ENCODE results near the gene DRICH1.
"Not testable (repeated sequence)": the region's sequence is repeated elsewhere in the genome, so short reads cannot be mapped to it uniquely, and the experiment has no call there.

Gene DRICH1

DNA sequence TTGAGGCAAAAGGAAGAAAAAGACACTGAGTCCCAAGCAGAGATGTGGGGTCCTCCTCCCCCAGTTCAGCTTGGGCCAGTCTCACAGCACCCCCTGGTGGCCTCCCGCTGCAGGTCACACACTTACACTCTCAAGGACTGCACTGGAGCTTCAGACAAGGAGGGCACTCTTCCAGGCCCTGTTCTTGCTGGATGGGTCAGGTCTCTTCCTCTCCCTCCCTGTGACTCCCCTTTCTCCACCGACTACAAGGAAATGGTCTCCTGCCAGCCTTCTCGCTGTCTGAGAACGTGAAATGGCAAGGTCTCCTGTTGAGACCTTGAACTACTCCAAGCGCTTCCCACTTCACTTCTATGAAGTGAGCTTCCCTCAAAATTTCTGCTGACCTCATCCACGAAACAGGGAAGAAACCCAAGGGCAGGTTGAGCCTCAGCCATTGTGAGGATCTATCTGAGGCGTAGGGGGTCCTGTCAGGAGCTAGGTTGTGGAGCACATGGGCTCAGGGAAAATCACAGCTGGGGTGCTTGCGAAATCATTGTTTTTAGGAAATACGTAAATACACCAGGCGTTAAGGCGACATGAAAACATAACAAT, 40.8 kb downstream of the DRICH1 start:
- peaks cover 2% of the 10 kb centered on the region for H3K27me3 Mint-ChIP-seq
- H3K27ac Mint-ChIP-seq, result no peak overlapping the region
- H3K9me3 Mint-ChIP-seq, result no peaks in the 10 kb centered on the region
- H3K4me3 Mint-ChIP-seq, result no peak overlapping the region
- peak; percentile 65 for ATAC-seq
- H3K4me1 Mint-ChIP-seq, result no peaks in the 10 kb centered on the region
- no peaks in the 10 kb centered on the region for H3K36me3 Mint-ChIP-seq (ENCODE audit: low read depth)
- DNase-seq, result peak; percentile 72

- no peak for ATAC-seq
- Mint-ChIP-seq H3K9me3 (no peaks in the 10 kb centered on the region), H3K27ac (no peak overlapping the region), H3K27me3 (peaks cover 14% of the 10 kb centered on the region), H3K36me3 (ENCODE audit: low read depth) (no peaks in the 10 kb centered on the region), H3K4me3 (no peak overlapping the region), H3K4me1 (peaks cover 1% of the 10 kb centered on the region)
- DNase-seq, result no peak
Measured at GRCh38 chr22:23583836-23584235, 48.3 kb downstream of the DRICH1 start.

DNA sequence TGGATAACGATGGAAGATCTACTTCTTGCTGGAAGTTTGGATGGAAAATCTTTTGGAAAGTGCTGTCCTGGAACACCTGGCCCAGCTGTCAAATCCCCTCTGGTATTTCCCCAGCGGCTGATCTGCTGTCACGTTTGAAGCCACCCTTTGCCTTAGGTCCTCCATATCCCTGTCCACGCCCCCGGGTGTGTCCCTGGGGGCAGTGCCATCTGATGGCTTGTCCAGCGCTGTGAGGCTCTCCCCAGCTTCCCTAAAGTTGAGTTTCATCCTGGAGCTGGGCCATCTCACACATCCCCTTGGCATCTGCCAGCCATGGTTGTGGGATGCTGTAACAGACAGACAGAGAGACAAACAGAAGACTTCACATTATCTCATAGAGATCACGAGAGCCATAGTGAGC, 49.0 kb downstream of the DRICH1 start:
- no peak for DNase-seq
- no peak for ATAC-seq
- no peaks in the 10 kb centered on the region for H3K9me3 Mint-ChIP-seq
- H3K27me3 Mint-ChIP-seq, result peaks cover 16% of the 10 kb centered on the region
- H3K36me3 Mint-ChIP-seq (ENCODE audit: low read depth), result no peaks in the 10 kb centered on the region
- no peak overlapping the region for H3K27ac Mint-ChIP-seq
- H3K4me1 Mint-ChIP-seq, result peaks cover 1% of the 10 kb centered on the region
- H3K4me3 Mint-ChIP-seq, result no peak overlapping the region

DNA sequence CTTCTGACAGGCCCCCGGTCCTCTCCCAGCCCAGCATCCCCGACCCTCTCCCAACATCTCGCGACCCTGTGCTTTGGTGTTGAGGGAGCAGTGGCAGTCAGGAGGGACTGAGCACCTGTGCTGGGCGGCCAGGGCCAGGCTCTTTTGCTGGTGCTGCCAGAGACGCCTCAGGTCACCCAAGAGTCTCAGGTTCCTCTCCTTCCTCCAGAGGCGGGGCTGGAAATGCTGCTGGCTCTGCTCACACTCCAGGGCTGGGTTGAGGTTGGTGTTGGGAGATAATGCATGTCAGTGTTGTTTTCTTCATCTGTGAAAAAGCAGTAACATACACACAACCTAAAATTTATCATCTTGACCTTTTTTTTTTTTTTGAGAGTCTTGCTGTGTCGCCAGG, 50.9 kb downstream of the DRICH1 start:
- peaks cover 7% of the 10 kb centered on the region for H3K4me1 Mint-ChIP-seq
- no peak overlapping the region for H3K4me3 Mint-ChIP-seq
- no peak overlapping the region for H3K27ac Mint-ChIP-seq
- H3K9me3 Mint-ChIP-seq, result no peaks in the 10 kb centered on the region
- no peak for DNase-seq
- H3K36me3 Mint-ChIP-seq (ENCODE audit: low read depth), result no peaks in the 10 kb centered on the region
- ATAC-seq, result no peak
- peaks cover 28% of the 10 kb centered on the region for H3K27me3 Mint-ChIP-seq

DNA sequence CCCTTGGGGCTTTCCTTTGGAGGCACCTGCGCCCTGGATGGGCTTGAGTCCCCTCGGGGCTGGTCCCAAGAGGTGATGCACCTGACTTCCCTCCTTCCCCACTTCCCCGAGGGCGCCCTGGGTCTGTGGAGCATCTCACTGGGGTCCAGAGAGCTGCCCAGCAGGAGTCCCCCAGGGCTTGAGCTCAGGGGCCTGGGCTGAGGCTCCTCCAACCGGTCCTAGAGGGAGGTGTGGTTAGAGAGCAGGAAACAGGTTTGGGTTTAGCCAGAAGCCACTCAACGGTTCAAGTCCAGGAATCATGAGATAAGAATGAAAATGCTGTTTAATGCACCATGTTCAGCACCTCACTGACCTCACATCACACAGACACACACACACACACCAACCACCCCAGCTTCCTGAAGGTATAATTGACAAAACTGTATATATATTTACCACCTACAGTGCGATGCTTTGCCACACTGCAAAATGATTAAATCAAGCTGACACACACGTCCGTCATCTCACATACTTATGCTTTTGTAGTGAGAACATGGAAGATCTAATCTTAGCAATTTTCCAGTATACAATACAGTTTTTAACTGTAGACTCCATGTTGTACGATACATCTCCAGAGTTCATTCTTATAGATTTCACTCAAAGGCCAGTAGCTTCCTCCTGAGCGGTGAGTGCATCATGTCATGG, 51.4 kb downstream of the DRICH1 start:
- Mint-ChIP-seq H3K4me1 (peaks cover 7% of the 10 kb centered on the region), H3K4me3 (no peak overlapping the region), H3K27ac (peak overlapping the region; percentile 4), H3K27me3 (peaks cover 31% of the 10 kb centered on the region), H3K36me3 (ENCODE audit: low read depth) (no peaks in the 10 kb centered on the region), H3K9me3 (no peaks in the 10 kb centered on the region)
- DNase-seq (no peak), ATAC-seq (no peak)

- DNase-seq (no peak), ATAC-seq (no peak)
- H3K9me3 Mint-ChIP-seq, result no peaks in the 10 kb centered on the region
- no peak within 1 kb of the TSS for H3K4me3 Mint-ChIP-seq
- H3K36me3 Mint-ChIP-seq (ENCODE audit: low read depth), result no peaks in the 10 kb centered on the region
- peak within 1 kb of the TSS; percentile 4 for H3K27ac Mint-ChIP-seq
- peaks cover 34% of the 10 kb centered on the region for H3K27me3 Mint-ChIP-seq
- peaks cover 7% of the 10 kb centered on the region for H3K4me1 Mint-ChIP-seq
Measured at GRCh38 chr22:23579870-23580575, 52.1 kb downstream of the DRICH1 start, which contains the start of gene IGLL1. TSS of gene IGLL1 (minus strand) at chr22:23580290. CDS start at chr22:23580190, 100 bp downstream.

- ATAC-seq (no peak), DNase-seq (no peak)
- no peaks in the 10 kb centered on the region for H3K36me3 Mint-ChIP-seq (ENCODE audit: low read depth)
- no peak overlapping the region for H3K27ac Mint-ChIP-seq
- H3K4me1 Mint-ChIP-seq, result peaks cover 7% of the 10 kb centered on the region
- no peak overlapping the region for H3K4me3 Mint-ChIP-seq
- H3K27me3 Mint-ChIP-seq, result peaks cover 31% of the 10 kb centered on the region
- no peaks in the 10 kb centered on the region for H3K9me3 Mint-ChIP-seq
Measured at GRCh38 chr22:23579280-23579679, 52.8 kb downstream of the DRICH1 start.

GRCh38 chr22:23578306-23578705, 53.8 kb downstream of the DRICH1 start:
- Mint-ChIP-seq H3K4me1 (peaks cover 6% of the 10 kb centered on the region), H3K27ac (no peak overlapping the region), H3K36me3 (ENCODE audit: low read depth) (no peaks in the 10 kb centered on the region), H3K9me3 (no peaks in the 10 kb centered on the region), H3K4me3 (no peak overlapping the region), H3K27me3 (peaks cover 30% of the 10 kb centered on the region)
- DNase-seq, result no peak
- ATAC-seq, result no peak

GRCh38 chr22:23576681-23577080, 55.4 kb downstream of the DRICH1 start:
- no peaks in the 10 kb centered on the region for H3K36me3 Mint-ChIP-seq (ENCODE audit: low read depth)
- DNase-seq, result no peak
- H3K9me3 Mint-ChIP-seq, result no peaks in the 10 kb centered on the region
- H3K4me3 Mint-ChIP-seq, result no peak overlapping the region
- H3K27ac Mint-ChIP-seq, result no peak overlapping the region
- ATAC-seq, result no peak
- peaks cover 6% of the 10 kb centered on the region for H3K4me1 Mint-ChIP-seq
- peaks cover 30% of the 10 kb centered on the region for H3K27me3 Mint-ChIP-seq

- peaks cover 25% of the 10 kb centered on the region for H3K27me3 Mint-ChIP-seq
- H3K4me1 Mint-ChIP-seq, result peaks cover 6% of the 10 kb centered on the region
- ATAC-seq (no peak), DNase-seq (no peak)
- no peaks in the 10 kb centered on the region for H3K9me3 Mint-ChIP-seq
- no peaks in the 10 kb centered on the region for H3K36me3 Mint-ChIP-seq (ENCODE audit: low read depth)
- no peak overlapping the region for H3K4me3 Mint-ChIP-seq
- H3K27ac Mint-ChIP-seq, result no peak overlapping the region
Measured at GRCh38 chr22:23575601-23576000, 56.5 kb downstream of the DRICH1 start.

GRCh38 chr22:23574877-23575276, 57.2 kb downstream of the DRICH1 start:
- Mint-ChIP-seq H3K4me3 (no peak overlapping the region), H3K4me1 (peaks cover 6% of the 10 kb centered on the region), H3K27ac (no peak overlapping the region), H3K27me3 (peaks cover 25% of the 10 kb centered on the region), H3K36me3 (ENCODE audit: low read depth) (no peaks in the 10 kb centered on the region), H3K9me3 (no peaks in the 10 kb centered on the region)
- DNase-seq, result no peak
- no peak for ATAC-seq

- Mint-ChIP-seq H3K9me3 (no peaks in the 10 kb centered on the region), H3K4me1 (peaks cover 6% of the 10 kb centered on the region), H3K27me3 (peaks cover 25% of the 10 kb centered on the region), H3K36me3 (ENCODE audit: low read depth) (no peaks in the 10 kb centered on the region), H3K27ac (no peak overlapping the region), H3K4me3 (no peak overlapping the region)
- DNase-seq (no peak), ATAC-seq (no peak)
Measured at GRCh38 chr22:23574371-23574811, 57.7 kb downstream of the DRICH1 start.

GRCh38 chr22:23573701-23574235, 58.4 kb downstream of the DRICH1 start:
- not testable (repeated sequence) for H3K4me3 Mint-ChIP-seq; H3K27ac Mint-ChIP-seq; H3K9me3 Mint-ChIP-seq; H3K36me3 Mint-ChIP-seq (ENCODE audit: low read depth); DNase-seq; H3K4me1 Mint-ChIP-seq; ATAC-seq
- peaks cover 19% of the 10 kb centered on the region for H3K27me3 Mint-ChIP-seq

GRCh38 chr22:23573106-23573505, 59.0 kb downstream of the DRICH1 start:
- not testable (repeated sequence) for H3K9me3 Mint-ChIP-seq; H3K4me3 Mint-ChIP-seq; H3K36me3 Mint-ChIP-seq (ENCODE audit: low read depth); ATAC-seq; H3K27ac Mint-ChIP-seq; H3K4me1 Mint-ChIP-seq; DNase-seq
- H3K27me3 Mint-ChIP-seq, result peaks cover 17% of the 10 kb centered on the region

GRCh38 chr22:23571486-23571885, 60.6 kb downstream of the DRICH1 start:
- no peak for ATAC-seq
- Mint-ChIP-seq H3K27ac (no peak overlapping the region), H3K9me3 (no peaks in the 10 kb centered on the region), H3K4me3 (no peak overlapping the region), H3K27me3 (peaks cover 16% of the 10 kb centered on the region), H3K36me3 (ENCODE audit: low read depth) (no peaks in the 10 kb centered on the region), H3K4me1 (peaks cover 3% of the 10 kb centered on the region)
- no peak for DNase-seq
